GM19193 (cell line): ENCODE measurements around the gene NFATC2.

Source experiments
- POLR2A ChIP-seq: IDR thresholded peaks from 4 replicates; pipeline ENCODE4 v1.6.1; 2011; ENCODE audit not compliant: insufficient read depth, insufficient read length; ENCODE audit errors: extremely low read depth

Gene NFATC2

DNA sequence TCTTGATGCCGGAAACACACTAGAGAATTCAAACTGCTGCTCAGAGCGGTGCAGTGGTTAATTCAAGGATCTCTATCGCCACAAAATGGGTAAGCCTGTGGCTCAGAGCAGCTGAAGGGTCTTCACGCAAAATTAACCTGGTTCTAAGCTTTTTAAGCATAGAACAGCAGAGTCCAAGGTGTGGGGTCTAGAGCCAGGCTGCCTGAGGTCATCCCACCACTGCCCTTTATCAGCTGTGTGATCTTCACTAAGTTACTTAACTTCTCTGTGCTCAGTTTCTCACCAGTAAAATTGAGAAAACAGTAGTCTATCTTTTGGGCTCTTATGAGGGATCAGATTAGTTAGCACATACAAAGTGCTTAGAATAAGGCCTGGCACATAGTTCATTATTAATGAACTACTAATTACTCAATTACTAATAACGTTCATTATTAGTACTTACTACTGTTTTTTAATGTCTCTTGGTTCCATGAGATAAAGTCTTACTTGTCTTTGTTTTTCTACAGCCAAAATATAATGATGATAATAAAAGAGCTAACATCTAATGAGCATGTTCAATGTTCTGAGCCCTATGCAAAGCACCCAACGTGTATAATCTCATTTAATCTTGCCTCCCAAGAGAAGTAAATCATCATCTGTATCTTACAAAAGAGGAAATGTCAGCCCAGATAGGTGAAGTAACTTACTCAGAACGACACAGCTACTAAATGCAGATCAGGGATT is 92.9 kb downstream of the NFATC2 start:
- TF ChIP-seq POLR2A, result no peak

DNA sequence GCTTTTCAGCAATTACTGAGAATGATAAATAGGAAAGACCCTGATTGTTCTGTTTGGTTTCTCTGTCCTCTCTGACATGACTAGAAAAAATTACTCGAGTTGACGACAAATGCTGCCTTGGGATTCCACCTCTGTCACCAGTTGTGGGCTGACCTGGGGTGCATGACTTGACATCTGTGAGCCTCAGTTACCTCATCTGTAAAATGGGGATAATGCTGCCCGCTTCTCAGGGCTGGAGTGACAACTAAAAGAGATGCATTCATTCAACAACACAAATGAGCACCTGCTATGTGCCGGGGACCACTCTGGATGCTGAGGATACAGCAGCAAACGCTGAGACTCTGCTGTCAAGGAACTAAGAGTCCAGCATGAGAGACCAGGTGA is 94.8 kb downstream of the NFATC2 start:
- no peak for TF ChIP-seq POLR2A

DNA sequence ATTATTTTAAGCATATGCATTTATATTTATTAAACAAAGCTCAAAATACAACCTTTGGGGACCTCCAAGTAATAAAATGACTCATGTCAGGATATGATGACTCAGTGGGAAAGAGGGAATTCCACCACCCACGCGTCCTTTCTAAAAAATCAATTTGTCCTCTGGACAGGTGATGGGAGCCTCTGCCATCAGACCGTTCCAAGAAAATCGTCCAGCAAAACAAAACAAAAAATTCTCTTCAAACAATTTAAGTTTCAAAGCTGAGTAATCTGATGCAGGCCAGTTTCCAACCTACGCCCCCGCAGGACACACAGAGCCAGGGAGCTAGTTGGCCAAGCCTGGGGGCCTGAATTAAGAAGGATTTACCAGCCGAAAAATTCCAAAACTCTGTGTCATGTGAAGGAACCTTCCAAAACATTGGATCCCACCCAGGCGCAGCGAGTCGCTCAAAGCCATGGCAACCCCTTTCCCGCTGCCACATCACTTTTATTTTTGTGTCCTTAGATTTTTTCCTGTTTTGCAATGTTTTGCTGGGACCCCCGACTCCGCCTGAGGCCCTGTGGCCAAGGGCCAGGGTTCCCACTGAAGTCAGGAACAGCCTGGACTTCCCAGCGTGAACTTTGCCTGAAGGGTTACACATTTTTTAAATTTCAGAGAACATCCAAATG is 95.3 kb downstream of the NFATC2 start:
- no peak for TF ChIP-seq POLR2A

DNA sequence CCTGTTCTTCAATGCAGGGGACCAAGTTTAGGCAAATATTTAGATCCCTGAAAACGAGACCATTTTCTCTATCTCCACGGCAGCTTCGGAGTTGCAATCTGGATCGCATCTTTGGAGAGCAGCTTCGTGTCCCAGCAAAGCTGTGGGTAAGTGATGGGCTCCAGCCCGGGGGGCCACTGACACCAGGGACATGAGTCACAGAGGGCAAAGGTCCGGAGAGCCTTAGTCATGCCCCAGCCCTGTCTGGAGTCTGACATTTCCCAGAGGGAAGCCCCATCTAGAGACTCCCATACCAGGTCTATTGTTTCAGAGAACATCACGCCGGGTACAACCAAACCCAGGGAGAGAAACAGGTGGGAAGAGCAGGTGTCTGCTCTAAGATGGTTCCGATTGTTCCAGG is 95.9 kb downstream of the NFATC2 start:
- TF ChIP-seq POLR2A, result no peak

DNA sequence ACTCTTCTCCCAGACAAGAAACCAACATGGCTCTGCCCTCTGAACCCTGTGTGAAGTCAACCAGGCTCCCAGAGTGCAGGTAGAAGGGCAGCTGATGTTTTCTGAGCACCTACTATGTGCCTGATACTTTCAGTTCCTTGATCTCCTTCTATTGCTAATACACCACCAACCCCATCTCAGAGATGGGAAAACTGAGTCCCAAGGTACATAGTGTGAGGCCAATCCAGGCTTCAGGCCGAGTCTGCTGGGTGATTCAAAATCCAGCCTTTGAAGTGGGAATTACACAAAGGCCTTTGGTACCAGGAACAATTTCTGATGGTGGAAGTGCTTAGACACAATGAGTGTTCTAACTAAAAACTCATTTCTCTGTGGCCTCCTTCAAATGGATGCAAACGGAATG is 96.3 kb downstream of the NFATC2 start:
- no peak for TF ChIP-seq POLR2A

DNA sequence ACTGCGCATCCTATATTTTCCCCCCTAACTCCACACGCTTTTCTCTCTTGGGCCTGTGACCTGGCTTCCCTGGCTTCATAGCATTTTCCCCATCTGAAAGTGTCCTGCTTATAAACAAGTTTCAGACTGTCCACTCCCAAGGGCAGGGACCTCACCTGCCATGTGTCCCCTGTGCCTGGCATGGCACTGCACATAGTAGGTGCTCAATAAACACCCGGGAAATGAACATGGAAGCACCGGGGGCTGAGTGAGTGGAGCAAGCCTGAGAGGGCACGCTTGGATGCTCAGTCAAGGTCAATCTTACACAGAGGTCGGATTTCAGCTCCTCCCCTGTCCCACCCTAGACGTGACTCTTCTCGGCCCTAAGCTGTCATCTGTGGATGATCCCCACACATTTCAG is 96.9 kb downstream of the NFATC2 start:
- no peak for TF ChIP-seq POLR2A

DNA sequence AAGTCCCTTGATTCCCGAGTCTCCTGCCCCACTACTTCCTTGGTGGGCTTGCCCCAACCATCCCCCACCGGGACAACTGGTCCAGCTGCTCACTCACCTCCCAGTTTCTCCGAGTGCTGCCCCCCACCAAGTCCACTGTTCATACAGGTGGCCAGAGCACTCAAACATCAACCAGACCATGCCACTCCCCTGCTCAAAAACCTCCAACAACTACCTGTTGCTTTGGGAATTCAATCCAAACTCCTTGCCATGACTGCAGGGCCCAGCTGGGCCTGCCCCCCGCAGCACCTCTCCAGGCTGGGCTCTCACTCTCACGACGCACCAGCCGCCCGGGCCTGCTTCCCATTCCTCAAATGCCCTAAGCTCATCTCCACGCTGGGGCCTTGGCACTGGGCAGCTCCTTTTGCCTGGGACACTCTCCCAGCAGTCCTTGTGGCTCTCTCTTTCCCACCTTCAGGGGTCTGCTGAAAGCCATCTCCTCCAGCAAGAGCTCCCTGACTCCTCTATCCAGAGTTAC is 97.5 kb downstream of the NFATC2 start:
- no peak for TF ChIP-seq POLR2A

DNA sequence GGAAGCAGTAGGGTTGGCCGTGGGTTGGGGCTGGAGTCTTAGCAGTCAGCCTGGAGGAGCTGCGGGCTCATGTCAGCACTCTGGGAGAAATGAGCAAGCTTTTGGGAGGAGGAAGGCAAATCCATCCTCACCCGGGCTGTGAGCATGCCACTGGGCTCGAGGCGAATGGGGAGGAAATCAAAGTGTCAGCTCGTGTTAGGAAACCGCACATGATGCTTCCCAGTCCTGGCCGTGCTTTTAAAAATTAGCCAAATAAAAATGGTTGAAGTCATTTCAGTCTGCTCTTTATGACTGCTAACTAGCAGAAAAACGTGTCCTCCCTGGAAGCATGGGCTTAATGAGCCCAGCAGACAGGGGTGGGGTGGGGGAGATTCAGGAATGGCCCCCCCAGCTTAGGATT is 98.1 kb downstream of the NFATC2 start:
- TF ChIP-seq POLR2A, result no peak

DNA sequence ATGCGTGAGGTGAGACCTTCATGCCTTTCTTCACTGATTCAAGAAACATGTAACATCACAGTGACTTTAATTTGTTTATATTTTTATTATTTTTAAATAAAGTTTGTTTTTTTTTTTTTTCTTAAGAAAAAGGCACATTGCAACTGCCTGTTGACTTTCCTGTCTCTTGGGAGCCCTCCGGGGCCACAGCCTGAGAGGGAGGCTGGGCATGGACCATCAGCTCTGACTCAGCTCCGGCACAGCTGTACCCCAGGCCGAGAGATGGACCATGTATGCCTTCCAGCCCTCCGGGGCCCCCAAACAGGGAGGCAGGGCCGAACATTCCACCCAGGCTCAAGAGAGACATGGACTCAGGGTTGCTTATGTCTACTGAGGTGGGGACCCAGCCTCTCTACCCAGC is 99.9 kb downstream of the NFATC2 start:
- TF ChIP-seq POLR2A, result no peak

DNA sequence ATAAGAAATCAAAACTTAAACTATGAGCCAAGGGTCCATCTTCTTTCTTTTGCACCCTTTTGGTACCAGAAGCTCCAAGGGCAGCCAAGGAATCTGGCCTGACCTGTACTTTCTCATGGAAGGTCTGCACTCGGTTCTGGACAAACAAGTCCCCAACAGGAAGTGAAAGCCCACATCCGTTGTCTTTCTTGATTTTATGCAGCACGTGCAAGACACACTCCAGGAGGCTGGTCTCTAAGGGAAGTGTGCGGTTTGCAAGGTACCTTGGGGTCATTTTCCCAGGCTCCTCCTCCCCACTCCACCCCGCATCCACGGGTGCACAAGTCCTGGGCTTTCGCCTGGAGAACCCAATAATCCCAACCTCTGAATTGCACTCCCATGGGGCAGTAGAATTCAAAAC is 101.9 kb downstream of the NFATC2 start:
- TF ChIP-seq POLR2A, result no peak

DNA sequence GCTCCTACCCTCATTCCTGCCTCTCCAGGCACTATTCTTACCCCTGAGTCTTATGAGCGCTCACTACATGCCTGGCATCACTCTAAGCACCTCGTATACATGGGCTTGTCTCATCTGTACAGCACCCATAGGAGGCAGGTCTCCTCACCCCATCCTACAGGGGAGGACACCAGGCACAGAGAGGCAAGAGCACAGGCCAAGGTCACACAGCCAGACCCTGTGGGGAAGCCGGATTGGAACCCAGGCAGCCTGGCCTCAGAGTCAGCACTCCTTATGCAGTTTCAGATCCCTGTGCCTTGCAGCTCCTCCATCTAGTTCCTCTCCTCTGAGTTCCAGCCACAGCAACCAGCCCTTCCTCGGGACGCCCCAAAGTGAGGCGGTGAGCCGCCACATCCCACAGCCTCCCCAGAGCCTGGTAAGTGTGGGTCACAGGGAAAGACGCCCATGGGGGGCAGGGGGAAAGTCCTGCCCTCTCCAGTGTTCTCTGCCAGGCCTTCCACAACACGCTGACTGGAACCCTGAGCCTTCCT is 103.3 kb downstream of the NFATC2 start:
- TF ChIP-seq POLR2A, result no peak

DNA sequence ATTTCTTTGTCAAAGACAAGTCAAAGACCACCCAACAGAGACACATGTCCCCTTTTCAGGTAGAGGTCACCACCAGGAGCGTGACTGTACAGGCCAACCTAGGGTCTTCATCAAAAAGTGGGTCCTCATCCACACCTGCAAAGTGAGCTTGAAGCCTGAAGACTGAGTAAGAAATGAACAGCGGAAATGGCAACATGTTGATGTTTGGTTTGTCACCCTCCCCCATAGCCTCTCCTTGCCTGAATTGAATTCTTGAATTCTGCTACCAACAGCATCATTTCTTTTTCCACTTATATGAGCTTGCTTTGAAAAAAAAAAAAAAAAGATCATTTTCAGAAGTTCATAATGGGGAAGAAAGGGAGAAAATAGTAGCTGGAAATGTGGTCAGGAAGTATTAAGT is 104.4 kb downstream of the NFATC2 start:
- no peak for TF ChIP-seq POLR2A

DNA sequence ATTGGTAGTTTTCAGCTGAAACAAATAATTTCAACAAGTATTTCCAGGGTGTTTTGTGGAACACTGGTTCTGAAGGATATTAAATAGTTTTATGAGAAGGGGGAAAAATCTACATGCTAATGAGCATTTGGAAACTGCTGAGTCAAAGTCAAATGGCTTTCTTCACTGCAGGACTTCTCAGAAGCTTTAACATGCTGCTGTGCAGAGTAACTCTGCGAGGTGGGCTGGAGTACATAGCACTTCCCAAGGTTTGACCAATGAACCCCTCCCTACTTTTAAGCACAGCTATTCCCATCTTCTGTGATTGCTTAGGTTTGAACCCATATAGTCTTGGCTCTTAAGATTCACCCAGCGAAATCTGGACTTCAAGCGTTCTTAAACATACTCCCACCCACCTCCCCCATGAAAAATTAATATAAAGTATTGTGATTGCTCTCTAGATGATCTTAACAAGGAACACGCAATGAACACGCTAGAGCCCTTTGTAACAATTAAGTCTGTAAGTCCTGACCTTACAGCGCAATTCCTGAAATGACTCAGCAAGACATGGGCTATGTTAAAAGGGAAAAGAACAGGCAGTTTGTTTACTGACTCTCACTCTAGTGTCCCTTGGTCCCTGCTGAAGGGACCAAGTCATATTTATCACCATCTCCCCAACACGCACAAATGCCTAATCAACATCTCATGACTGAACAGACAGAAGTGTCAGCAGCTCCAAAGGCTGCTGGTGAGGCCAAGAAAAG is 105.2 kb downstream of the NFATC2 start:
- TF ChIP-seq POLR2A, result no peak

DNA sequence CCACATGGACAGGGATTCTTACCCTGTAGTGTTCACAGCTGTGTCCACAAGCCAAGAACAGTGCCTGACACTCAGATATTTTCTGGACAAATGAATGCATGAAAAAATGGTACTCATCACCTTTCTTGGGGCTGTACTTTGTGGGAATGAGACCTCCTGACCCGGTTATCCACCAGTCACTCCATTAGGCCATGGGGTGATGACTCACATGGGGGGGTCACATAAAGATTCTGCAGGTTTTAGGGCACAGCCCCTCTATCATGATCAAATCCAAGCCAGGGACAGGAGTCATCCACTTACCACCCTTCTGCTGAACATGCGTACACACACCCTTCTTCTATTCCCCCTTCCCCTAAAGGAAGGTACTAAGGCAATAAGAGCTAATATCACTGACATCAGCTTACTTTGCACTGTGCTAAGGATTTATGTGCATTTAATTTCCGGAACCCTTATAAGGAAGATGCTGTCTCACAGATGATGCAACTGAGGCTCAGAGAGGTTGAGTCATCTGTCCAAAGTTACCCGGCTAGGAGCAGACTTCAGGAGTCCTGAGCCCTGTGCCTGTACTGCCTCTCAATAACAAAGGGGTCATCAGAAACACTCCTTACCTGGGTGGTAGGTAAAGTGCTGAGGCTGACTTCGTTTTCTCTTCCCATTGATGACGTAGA is 107.8 kb downstream of the NFATC2 start:
- no peak for TF ChIP-seq POLR2A

DNA sequence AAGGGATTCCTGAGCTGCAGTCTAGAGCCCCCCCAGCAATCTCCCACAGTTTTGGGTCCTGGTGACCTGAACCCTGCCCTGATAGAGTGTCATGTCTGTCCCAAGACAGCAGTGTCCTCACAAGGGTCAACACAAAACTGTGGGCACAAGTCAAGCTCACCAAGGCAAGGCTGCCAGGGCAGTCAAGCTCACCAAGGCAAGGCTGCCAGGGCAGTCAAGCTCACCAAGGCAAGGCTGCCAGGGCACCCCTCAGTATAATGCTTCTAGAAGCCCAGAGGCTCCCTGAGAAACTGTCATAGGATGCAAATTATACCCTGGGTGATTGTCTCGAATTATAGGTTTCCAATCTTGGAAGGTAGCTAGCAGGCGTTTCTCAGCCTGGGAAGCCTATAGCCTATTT is 108.5 kb downstream of the NFATC2 start:
- no peak for TF ChIP-seq POLR2A

DNA sequence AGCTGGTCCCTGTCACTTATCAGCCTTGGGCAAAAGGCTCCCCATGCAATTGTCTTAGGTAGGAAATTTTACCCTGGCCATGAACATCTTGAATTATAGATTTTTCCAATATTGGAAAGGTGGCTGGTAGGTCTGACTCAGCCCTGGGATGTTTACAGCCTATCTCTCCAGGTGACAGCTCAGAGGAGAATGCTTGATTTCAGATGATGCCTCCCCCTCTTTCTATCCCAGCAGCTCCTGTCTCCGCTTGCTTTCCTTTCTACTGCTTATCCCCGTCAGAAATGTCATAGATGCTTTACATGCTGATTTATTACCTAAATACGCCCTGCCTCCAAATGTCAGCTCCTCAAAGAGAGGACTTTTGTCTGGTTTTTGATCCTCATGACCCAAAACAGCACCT is 109.6 kb downstream of the NFATC2 start:
- TF ChIP-seq POLR2A, result no peak

DNA sequence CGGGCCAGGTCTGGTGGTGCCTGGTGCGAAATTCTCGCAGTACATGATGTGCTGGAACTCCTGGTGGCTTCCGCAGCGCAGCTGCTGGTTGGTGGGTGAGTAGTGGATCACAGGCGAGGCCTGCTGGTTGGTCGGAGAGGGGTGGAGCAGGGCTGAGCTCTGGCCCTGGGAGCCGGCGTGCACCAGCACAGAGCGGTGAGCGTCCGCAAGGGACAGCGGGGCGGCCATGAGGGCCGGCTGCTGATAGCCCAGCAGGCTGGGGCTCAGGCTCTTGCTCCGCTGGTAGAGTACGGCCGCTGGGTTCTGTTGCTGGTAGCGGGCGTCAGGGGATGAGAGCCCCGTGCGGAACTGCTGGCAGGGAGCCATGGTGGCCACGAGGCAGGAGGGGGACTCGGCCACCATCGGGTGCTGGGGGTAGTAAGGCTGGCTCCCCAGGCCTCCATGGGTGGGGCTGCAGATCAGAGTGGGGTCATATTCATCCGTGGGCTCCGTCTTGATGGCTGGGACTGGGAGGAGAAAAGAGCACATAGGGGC is 110.2 kb downstream of the NFATC2 start:
- no peak for TF ChIP-seq POLR2A
